SK-N-SH (cell line): Measurements from ENCODE around the gene PRPF18. TPM values are rescaled to one million over a fixed set of nuclear protein-coding genes. Genes with fewer than 3 reads are reported as not detected.

ENCODE experiments used
- CTCF ChIA-PET: fragments of 300-600, 350-600 bp; formaldehyde crosslinking; extraction: SDS; loops from one replicate; lab custom pipeline; 2021; lab: Yijun Ruan, JAX
- POLR2A ChIA-PET: fragments of 350-600 bp; sonication (Branson Sonifier 250); formaldehyde crosslinking; extraction: SDS; loops from one replicate; lab custom pipeline; 2020; ENCODE audit warnings: antibody characterized with exemption, inconsistent platforms; lab: Yijun Ruan, JAX
- DNase-seq: peaks from one replicate; pipeline ENCODE4 v3.0.0; 2012
- H2AFZ ChIP-seq: fragments of 200-600 bp; sonication (generic); 2 replicates; pipeline ENCODE4 v1.8.1; 2016; ENCODE audit warnings: antibody characterized with exemption, mild to moderate bottlenecking, low read depth
- H3F3A ChIP-seq: fragments of 200-600 bp; sonication (generic); replicated peaks from 2 replicates; pipeline ENCODE3; 2016; ENCODE audit warnings: antibody characterized with exemption, mild to moderate bottlenecking; ENCODE audit not compliant: insufficient read depth
- H3K27ac ChIP-seq, 2 experiments: fragments of 200-500 bp in 1 of 2; fragments of 200-600 bp in 1 of 2; sonication (Bioruptor generic) in 1 of 2; sonication (generic), shearing (Covaris generic) in 1 of 2; 2 replicates each; pipeline versions ENCODE4 v1.5.1 to v1.6.1; 2014 to 2016; ENCODE audit warnings: low read depth in 2 of 2, inconsistent platforms in 1 of 2, low read length in 1 of 2, mild to moderate bottlenecking in 1 of 2, mixed read lengths in 1 of 2
- H3K27me3 ChIP-seq: fragments of 200-600 bp; sonication (generic), shearing (Covaris generic); 2 replicates; pipeline ENCODE4 v1.6.1; 2016; ENCODE audit warnings: mixed run types; ENCODE audit not compliant: insufficient read depth
- H3K36me3 ChIP-seq, 2 experiments: fragments of 200-500 bp in 1 of 2; fragments of 200-600 bp in 1 of 2; sonication (Bioruptor generic) in 1 of 2; sonication (generic) in 1 of 2; replicated peaks in 1 of 2; 2 replicates each; pipeline versions ENCODE3 to v1.5.1; 2014 to 2016; ENCODE audit warnings: low read length in 1 of 2, mild to moderate bottlenecking in 1 of 2; ENCODE audit not compliant: insufficient read depth in 2 of 2, control insufficient read depth in 1 of 2
- H3K4me1 ChIP-seq, 2 experiments: fragments of 200-500 bp in 1 of 2; fragments of 200-600 bp in 1 of 2; sonication (Bioruptor generic) in 1 of 2; sonication (generic), shearing (Covaris generic) in 1 of 2; 2 replicates each; pipeline versions ENCODE4 v1.5.1 to v1.6.1; 2014 to 2016; ENCODE audit warnings: low read depth in 1 of 2, low read length in 1 of 2, mixed run types in 1 of 2; ENCODE audit not compliant: insufficient read depth in 2 of 2, control insufficient read depth in 1 of 2
- H3K4me2 ChIP-seq: fragments of 200-600 bp; sonication (generic), shearing (Covaris generic); 2 replicates; pipeline ENCODE4 v1.6.1; 2017; ENCODE audit warnings: mixed run types
- H3K4me3 ChIP-seq, 2 experiments: fragments of 200-500 bp in 1 of 2; fragments of 200-600 bp in 1 of 2; sonication (Bioruptor generic) in 1 of 2; sonication (generic), shearing (Covaris generic) in 1 of 2; 2 replicates each; pipeline versions ENCODE4 v1.5.1 to v1.8.1; 2014 to 2016; ENCODE audit warnings: low read depth in 2 of 2, inconsistent platforms in 1 of 2, low read length in 1 of 2, mild to moderate bottlenecking in 1 of 2, mixed read lengths in 1 of 2, moderate library complexity in 1 of 2
- H3K79me2 ChIP-seq: fragments of 200-600 bp; sonication (generic); 2 replicates; pipeline ENCODE4 v1.8.1; 2017; ENCODE audit warnings: mild to moderate bottlenecking; ENCODE audit not compliant: insufficient read depth
- H3K9ac ChIP-seq: fragments of 200-600 bp; sonication (generic); 2 replicates; pipeline ENCODE4 v1.6.1; 2017; ENCODE audit warnings: mixed run types
- H3K9me2 ChIP-seq: fragments of 200-600 bp; sonication (generic); 2 replicates; pipeline ENCODE4 v1.6.1; 2017; ENCODE audit warnings: mixed run types
- H3K9me3 ChIP-seq: fragments of 200-600 bp; sonication (generic); 2 replicates; pipeline ENCODE4 v1.6.1; 2017; ENCODE audit warnings: mixed run types, mild to moderate bottlenecking, moderate library complexity
- H4K20me1 ChIP-seq: fragments of 200-600 bp; sonication (generic); 2 replicates; pipeline ENCODE4 v1.6.1; 2017; ENCODE audit warnings: mild to moderate bottlenecking, mixed run types; ENCODE audit not compliant: insufficient read depth
- ELF1 ChIP-seq: IDR thresholded peaks from 2 replicates; pipeline ENCODE4 v1.4.0; 2012
- EZH2phosphoT487 ChIP-seq: fragments of 200-600 bp; sonication (generic); IDR thresholded peaks from 2 replicates; pipeline ENCODE4 v1.6.1; 2017; ENCODE audit warnings: low read depth, mixed run types, mild to moderate bottlenecking, antibody characterized with exemption, moderate library complexity, borderline replicate concordance
- GABPA ChIP-seq: IDR thresholded peaks from 2 replicates; pipeline ENCODE4 v1.4.0; 2012; ENCODE audit warnings: low read depth, mild to moderate bottlenecking
- MEF2A ChIP-seq: IDR thresholded peaks from 2 replicates; pipeline ENCODE4 v1.4.0; 2012; ENCODE audit warnings: low read depth, borderline replicate concordance
- NRF1 ChIP-seq: IDR thresholded peaks from 2 replicates; pipeline ENCODE4 v1.6.1; 2012; ENCODE audit warnings: low read depth, mild to moderate bottlenecking, low read length
- POLR2AphosphoS5 ChIP-seq: IDR thresholded peaks from 2 replicates; pipeline ENCODE4 v1.6.1; 2012; ENCODE audit warnings: low read depth, low read length
- RAD21 ChIP-seq: IDR thresholded peaks from 2 replicates; pipeline ENCODE4 v1.6.1; 2012; ENCODE audit warnings: mild to moderate bottlenecking, low read length
- RCOR1 ChIP-seq: fragments of 150-350 bp; IDR thresholded peaks from 2 replicates; pipeline ENCODE4 v1.6.1; 2017; ENCODE audit warnings: antibody characterized with exemption, low read length
- RFX5 ChIP-seq: IDR thresholded peaks from 2 replicates; pipeline ENCODE4 v1.6.1; 2012; ENCODE audit warnings: mild to moderate bottlenecking, improper control_type of control experiment, low read length
- RXRA ChIP-seq: IDR thresholded peaks from 2 replicates; pipeline ENCODE4 v1.4.0; 2012; ENCODE audit warnings: low read depth, mild to moderate bottlenecking, borderline replicate concordance
- SIN3A ChIP-seq: IDR thresholded peaks from 2 replicates; pipeline ENCODE4 v1.6.1; 2012; ENCODE audit warnings: low read depth, mild to moderate bottlenecking, low read length, moderate library complexity, borderline replicate concordance
- TCF12 ChIP-seq: IDR thresholded peaks from 2 replicates; pipeline ENCODE4 v1.4.0; 2012
- TEAD4 ChIP-seq: IDR thresholded peaks from 2 replicates; pipeline ENCODE4 v1.4.0; 2012; ENCODE audit warnings: mild to moderate bottlenecking, borderline replicate concordance; ENCODE audit not compliant: insufficient read depth
- YY1 ChIP-seq: IDR thresholded peaks from 2 replicates; pipeline ENCODE4 v1.4.0; 2012; ENCODE audit warnings: low read depth, mild to moderate bottlenecking
- WGBS: methylation state at CpG from one replicate; pipeline ENCODE4 v1.1.6; 2017; ENCODE audit warnings: low lambda C conversion rate; 5-methylcytosine and 5-hydroxymethylcytosine counted together
- polyA plus RNA-seq, 3 experiments: library from polyadenylated mRNA; depleted of rRNA; stranded (reverse); fragments of >200 nt; gene quantifications; 2 replicates each; pipeline ENCODE4 v1.2.3, GENCODE V29; 2012
- TF ChIP-seq, protein P1 (sequence below): IDR thresholded peaks from 2 replicates; pipeline ENCODE4 v1.4.0; 2012; ENCODE audit warnings: low read depth
- TF ChIP-seq, protein P2 (sequence below): fragments of 150-350 bp; IDR thresholded peaks from 2 replicates; pipeline ENCODE4 v1.6.1; 2016; ENCODE audit warnings: mild to moderate bottlenecking, low read depth, low read length
- TF ChIP-seq, protein P3 (sequence below): IDR thresholded peaks from 2 replicates; pipeline ENCODE4 v1.4.0; 2012; ENCODE audit warnings: low read depth, borderline replicate concordance
- TF ChIP-seq, protein P4 (sequence below): IDR thresholded peaks from 2 replicates; pipeline ENCODE4 v1.6.1; 2012; ENCODE audit warnings: mild to moderate bottlenecking, low read depth, low read length, moderate library complexity
- TF ChIP-seq, protein P5 (sequence below): fragments of 200-600 bp; sonication (generic); IDR thresholded peaks from 2 replicates; pipeline ENCODE4 v1.6.1; 2017; ENCODE audit warnings: antibody characterized with exemption, mild to moderate bottlenecking, moderate library complexity
- TF ChIP-seq, protein P6 (sequence below): IDR thresholded peaks from 2 replicates; pipeline ENCODE4 v1.4.0; 2012; ENCODE audit warnings: low read depth, borderline replicate concordance

The PRPF18 gene, protein sequence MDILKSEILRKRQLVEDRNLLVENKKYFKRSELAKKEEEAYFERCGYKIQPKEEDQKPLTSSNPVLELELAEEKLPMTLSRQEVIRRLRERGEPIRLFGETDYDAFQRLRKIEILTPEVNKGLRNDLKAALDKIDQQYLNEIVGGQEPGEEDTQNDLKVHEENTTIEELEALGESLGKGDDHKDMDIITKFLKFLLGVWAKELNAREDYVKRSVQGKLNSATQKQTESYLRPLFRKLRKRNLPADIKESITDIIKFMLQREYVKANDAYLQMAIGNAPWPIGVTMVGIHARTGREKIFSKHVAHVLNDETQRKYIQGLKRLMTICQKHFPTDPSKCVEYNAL
- polyA plus RNA-seq (2012; rRNA removed): 12.1 and 13.8 TPM in 2 replicates
- polyA plus RNA-seq (2012; cell fraction: cytosol; rRNA removed): 20.0 and 32.2 TPM in 2 replicates
- 4.4 and 6.7 TPM in 2 replicates for polyA plus RNA-seq (2012; cell fraction: nucleus; rRNA removed)

DNA sequence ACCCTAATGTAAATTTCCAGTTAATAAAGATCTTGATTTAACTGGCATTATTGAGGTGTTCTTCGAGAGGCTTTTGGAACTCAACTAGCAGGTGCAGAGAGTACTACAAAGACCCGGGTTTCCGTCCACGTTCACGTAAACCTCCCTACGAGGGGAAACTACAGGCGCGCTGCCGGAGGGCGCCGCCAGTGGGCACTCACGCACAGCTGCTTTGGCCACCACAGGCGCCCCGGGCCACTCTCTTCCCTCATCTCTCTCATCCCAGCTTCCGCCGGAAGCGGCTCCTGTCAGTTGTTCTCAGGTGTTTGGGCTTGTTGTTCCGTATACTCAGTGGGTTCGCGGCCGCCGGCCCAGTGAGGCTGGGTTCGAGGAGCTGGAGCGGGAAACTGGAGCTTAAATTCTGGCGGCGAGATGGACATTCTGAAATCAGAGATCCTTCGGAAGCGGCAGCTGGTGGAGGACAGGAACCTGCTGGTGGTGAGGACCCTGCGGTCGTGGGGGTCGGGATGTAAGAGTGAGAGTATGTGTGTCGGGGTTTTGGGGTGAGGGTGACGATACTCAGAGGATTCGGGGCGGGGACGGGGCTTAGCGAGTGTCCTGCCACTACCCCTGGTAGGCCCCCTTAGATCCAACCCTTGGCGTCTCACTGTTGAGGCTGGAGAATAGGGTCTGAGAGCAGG, at the start of gene PRPF18:
PRPF18 (plus strand) TSS at position 290 of the 680 bp plus-strand sequence; CDS start at position 412, 122 bp downstream.
- no peaks in the 10 kb centered on the region; the same call in 1 of the 2 replicates for H3K27me3 ChIP-seq
- CTCF ChIA-PET: interaction anchor here (0.6 to 1.7 kb wide), 15 partner anchors 10 to 215 kb away, joined by 3 to 10 read pairs (median 3); partner anchors contain the start of gene BEND7
- H2AFZ ChIP-seq: peak within 1 kb of the TSS; percentile 95
- peaks cover 0 to 14% of the 10 kb centered on the region in 2 experiments for H3K36me3 ChIP-seq
- peaks cover 47% of the 10 kb centered on the region for H3K79me2 ChIP-seq
- peak within 1 kb of the TSS; percentile 74 for H3K9ac ChIP-seq
- peaks cover 0 to 8% of the 10 kb centered on the region in 2 experiments; a peak in 2 of 4 replicates for H3K4me1 ChIP-seq
- H3K27ac ChIP-seq: no peak within 1 kb of the TSS; a peak in 1 of 4 replicates
- DNase-seq: peak; percentile 92
- peak within 1 kb of the TSS; percentile 85 to 98 for H3K4me3 ChIP-seq
- H4K20me1 ChIP-seq: no peaks in the 10 kb centered on the region
- no peaks in the 10 kb centered on the region for H3K9me3 ChIP-seq
- WGBS: 0% methylated on average over 31 of the region's 38 CpGs
- no peaks in the 10 kb centered on the region for H3F3A ChIP-seq
- POLR2A ChIA-PET: interaction anchor here (1.1 kb wide), 1 partner anchor 50 kb away, joined by 4 read pairs; no protein-coding TSS in a partner anchor
- H3K9me2 ChIP-seq: no peaks in the 10 kb centered on the region
- H3K4me2 ChIP-seq: peak within 1 kb of the TSS; percentile 93
- TF ChIP-seq EZH2phosphoT487: no peak
- TF ChIP-seq SIN3A: peak; percentile 95; the same call in 1 of the 2 replicates
- TF ChIP-seq, protein P1, sequence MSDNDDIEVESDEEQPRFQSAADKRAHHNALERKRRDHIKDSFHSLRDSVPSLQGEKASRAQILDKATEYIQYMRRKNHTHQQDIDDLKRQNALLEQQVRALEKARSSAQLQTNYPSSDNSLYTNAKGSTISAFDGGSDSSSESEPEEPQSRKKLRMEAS: peak; percentile 92
- no peak for TF ChIP-seq RFX5
- TF ChIP-seq POLR2AphosphoS5: peak; percentile 83
- peak; percentile 74 for TF ChIP-seq RCOR1
- TF ChIP-seq RXRA: no peak
- peak; percentile 55; the same call in 1 of the 2 replicates for TF ChIP-seq YY1
- TF ChIP-seq, protein P2, sequence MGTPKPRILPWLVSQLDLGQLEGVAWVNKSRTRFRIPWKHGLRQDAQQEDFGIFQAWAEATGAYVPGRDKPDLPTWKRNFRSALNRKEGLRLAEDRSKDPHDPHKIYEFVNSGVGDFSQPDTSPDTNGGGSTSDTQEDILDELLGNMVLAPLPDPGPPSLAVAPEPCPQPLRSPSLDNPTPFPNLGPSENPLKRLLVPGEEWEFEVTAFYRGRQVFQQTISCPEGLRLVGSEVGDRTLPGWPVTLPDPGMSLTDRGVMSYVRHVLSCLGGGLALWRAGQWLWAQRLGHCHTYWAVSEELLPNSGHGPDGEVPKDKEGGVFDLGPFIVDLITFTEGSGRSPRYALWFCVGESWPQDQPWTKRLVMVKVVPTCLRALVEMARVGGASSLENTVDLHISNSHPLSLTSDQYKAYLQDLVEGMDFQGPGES: no peak
- TF ChIP-seq MEF2A: 0 out of 2 replicates have a peak, but pooled peaks have one; percentile 23
- TF ChIP-seq, protein P3, sequence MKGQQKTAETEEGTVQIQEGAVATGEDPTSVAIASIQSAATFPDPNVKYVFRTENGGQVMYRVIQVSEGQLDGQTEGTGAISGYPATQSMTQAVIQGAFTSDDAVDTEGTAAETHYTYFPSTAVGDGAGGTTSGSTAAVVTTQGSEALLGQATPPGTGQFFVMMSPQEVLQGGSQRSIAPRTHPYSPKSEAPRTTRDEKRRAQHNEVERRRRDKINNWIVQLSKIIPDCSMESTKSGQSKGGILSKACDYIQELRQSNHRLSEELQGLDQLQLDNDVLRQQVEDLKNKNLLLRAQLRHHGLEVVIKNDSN: peak; percentile 50; the same call in 1 of the 2 replicates
- TF ChIP-seq TEAD4: 0 out of 2 replicates have a peak, but pooled peaks have one; percentile 17
- peak; percentile 51 for TF ChIP-seq RAD21
- peak; percentile 96 for TF ChIP-seq GABPA
- no peak for TF ChIP-seq NRF1
- TF ChIP-seq TCF12: peak; percentile 36
- TF ChIP-seq, protein P4, sequence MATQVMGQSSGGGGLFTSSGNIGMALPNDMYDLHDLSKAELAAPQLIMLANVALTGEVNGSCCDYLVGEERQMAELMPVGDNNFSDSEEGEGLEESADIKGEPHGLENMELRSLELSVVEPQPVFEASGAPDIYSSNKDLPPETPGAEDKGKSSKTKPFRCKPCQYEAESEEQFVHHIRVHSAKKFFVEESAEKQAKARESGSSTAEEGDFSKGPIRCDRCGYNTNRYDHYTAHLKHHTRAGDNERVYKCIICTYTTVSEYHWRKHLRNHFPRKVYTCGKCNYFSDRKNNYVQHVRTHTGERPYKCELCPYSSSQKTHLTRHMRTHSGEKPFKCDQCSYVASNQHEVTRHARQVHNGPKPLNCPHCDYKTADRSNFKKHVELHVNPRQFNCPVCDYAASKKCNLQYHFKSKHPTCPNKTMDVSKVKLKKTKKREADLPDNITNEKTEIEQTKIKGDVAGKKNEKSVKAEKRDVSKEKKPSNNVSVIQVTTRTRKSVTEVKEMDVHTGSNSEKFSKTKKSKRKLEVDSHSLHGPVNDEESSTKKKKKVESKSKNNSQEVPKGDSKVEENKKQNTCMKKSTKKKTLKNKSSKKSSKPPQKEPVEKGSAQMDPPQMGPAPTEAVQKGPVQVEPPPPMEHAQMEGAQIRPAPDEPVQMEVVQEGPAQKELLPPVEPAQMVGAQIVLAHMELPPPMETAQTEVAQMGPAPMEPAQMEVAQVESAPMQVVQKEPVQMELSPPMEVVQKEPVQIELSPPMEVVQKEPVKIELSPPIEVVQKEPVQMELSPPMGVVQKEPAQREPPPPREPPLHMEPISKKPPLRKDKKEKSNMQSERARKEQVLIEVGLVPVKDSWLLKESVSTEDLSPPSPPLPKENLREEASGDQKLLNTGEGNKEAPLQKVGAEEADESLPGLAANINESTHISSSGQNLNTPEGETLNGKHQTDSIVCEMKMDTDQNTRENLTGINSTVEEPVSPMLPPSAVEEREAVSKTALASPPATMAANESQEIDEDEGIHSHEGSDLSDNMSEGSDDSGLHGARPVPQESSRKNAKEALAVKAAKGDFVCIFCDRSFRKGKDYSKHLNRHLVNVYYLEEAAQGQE: 0 out of 2 replicates have a peak, but pooled peaks have one; percentile 19
- TF ChIP-seq ELF1: peak; percentile 81
- TF ChIP-seq, protein P5, sequence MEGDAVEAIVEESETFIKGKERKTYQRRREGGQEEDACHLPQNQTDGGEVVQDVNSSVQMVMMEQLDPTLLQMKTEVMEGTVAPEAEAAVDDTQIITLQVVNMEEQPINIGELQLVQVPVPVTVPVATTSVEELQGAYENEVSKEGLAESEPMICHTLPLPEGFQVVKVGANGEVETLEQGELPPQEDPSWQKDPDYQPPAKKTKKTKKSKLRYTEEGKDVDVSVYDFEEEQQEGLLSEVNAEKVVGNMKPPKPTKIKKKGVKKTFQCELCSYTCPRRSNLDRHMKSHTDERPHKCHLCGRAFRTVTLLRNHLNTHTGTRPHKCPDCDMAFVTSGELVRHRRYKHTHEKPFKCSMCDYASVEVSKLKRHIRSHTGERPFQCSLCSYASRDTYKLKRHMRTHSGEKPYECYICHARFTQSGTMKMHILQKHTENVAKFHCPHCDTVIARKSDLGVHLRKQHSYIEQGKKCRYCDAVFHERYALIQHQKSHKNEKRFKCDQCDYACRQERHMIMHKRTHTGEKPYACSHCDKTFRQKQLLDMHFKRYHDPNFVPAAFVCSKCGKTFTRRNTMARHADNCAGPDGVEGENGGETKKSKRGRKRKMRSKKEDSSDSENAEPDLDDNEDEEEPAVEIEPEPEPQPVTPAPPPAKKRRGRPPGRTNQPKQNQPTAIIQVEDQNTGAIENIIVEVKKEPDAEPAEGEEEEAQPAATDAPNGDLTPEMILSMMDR: peak; percentile 97
- TF ChIP-seq, protein P6, sequence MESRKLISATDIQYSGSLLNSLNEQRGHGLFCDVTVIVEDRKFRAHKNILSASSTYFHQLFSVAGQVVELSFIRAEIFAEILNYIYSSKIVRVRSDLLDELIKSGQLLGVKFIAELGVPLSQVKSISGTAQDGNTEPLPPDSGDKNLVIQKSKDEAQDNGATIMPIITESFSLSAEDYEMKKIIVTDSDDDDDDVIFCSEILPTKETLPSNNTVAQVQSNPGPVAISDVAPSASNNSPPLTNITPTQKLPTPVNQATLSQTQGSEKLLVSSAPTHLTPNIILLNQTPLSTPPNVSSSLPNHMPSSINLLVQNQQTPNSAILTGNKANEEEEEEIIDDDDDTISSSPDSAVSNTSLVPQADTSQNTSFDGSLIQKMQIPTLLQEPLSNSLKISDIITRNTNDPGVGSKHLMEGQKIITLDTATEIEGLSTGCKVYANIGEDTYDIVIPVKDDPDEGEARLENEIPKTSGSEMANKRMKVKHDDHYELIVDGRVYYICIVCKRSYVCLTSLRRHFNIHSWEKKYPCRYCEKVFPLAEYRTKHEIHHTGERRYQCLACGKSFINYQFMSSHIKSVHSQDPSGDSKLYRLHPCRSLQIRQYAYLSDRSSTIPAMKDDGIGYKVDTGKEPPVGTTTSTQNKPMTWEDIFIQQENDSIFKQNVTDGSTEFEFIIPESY: no peak
